Prostate gland (tissue), 2 donors: ENCODE data around the gene ANO3.

Source experiments
- CTCF ChIP-seq, 4 experiments: fragments of 200-600 bp in 2 of 4; fragments of 450-650 bp in 2 of 4; sonication (generic) in 2 of 4; IDR thresholded peaks; 1 replicate in 3 of 4; 2 replicates in 1 of 4; pipeline ENCODE4 v1.5.1; 2016 to 2019; ENCODE audit warnings: antibody characterized with exemption in 4 of 4, mild to moderate bottlenecking in 2 of 4, moderate library complexity in 2 of 4
- POLR2A ChIP-seq: fragments of 450-650 bp; IDR thresholded peaks from one replicate; pipeline ENCODE4 v1.6.1; 2016; ENCODE audit warnings: antibody characterized with exemption, mild to moderate bottlenecking
- POLR2AphosphoS5 ChIP-seq: sonication (generic); formaldehyde crosslinking; IDR thresholded peaks from one replicate; pipeline ENCODE4 v1.6.1; 2017; ENCODE audit warnings: antibody characterized with exemption

DNA sequence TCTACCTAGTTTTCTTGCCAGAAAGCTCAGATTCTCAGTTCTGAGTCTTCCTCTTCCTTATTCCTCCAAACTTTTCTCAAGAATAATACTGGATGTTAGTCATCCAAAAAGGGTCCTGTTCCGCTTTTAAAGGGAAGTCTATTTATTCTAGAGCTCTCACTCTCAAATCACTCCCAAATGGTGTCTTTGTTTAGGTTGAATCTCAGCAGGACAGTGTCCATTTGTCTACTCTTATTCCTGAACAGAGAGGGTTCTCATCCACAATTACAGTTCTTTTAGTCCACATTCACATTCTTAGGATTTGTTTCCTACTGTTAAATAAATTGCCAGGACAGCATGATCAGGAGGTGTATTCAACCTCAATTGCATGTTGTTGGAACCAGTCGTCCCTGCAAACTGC lies 178.8 kb downstream of the ANO3 start:
- no peak for TF ChIP-seq CTCF (IDR thresholded peaks at IDR 0.05)
- TF ChIP-seq POLR2A, result no peak
- TF ChIP-seq POLR2AphosphoS5, result no peak
